ENCODE data around the gene HERPUD2. TPM values are rescaled to one million over a fixed set of nuclear protein-coding genes. Genes with fewer than 3 reads are reported as not detected.

Gene HERPUD2, protein sequence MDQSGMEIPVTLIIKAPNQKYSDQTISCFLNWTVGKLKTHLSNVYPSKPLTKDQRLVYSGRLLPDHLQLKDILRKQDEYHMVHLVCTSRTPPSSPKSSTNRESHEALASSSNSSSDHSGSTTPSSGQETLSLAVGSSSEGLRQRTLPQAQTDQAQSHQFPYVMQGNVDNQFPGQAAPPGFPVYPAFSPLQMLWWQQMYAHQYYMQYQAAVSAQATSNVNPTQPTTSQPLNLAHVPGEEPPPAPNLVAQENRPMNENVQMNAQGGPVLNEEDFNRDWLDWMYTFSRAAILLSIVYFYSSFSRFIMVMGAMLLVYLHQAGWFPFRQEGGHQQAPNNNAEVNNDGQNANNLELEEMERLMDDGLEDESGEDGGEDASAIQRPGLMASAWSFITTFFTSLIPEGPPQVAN
- polyA plus RNA-seq (2013, experiment 1 of 4) = 39.5 TPM
- 33.2 TPM for polyA plus RNA-seq (2013, experiment 2 of 4)
- 32.3 TPM for polyA plus RNA-seq (2013, experiment 3 of 4)
- polyA plus RNA-seq (2013, experiment 4 of 4) = 37.0 TPM

DNA sequence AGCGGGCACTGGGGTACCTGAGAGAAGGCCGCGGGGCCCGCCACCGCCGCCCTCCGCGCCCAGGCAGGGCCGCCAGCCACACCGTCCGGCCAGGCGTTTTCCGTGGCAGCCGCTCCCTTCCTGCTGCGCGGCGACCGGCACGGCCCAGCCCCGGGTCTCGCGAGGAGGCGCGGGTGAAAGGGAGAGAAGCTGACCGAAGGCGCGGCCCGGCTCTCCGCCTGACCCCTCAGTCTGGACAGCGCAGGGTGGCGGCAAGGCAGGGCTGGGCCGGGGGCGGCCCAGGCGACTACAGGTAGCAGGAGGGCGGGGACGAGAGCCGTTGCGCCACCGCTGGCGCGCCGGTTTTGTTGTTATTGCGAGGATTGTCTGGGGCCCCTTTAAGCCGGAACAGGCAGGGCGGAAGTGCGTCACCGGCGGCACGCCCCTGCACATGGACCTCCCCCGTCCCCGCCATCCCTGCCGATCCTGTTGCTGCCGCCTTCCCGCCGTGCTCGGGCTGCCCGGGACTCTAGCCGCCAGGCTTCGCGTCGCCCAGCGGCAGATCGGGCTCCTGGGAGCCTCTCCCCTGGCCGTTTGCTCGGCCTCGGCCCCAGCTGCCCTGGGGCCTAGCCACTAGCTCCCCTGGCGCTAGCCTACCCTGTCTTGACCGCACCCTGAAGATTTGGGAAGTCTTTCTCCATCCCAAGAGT is at the start of gene HERPUD2:
Gene HERPUD2, minus strand, starts transcription at position 352 of the 689 bp plus-strand sequence. CDS start 805 bp downstream, outside the sequence.
- Histone ChIP-seq H3K4me1 (ENCODE audit: control insufficient read depth, insufficient read depth, low read length) (peaks cover 5% of the 10 kb centered on the region), H3K27me3 (ENCODE audit: control insufficient read depth, insufficient read depth, low read length, poor library complexity, severe bottlenecking) (no peaks in the 10 kb centered on the region), H3K9me3 (ENCODE audit: control insufficient read depth, low read length) (no peaks in the 10 kb centered on the region), H3K27ac (ENCODE audit: insufficient read depth, low read depth, low read length, poor library complexity, severe bottlenecking) (peak within 1 kb of the TSS; percentile 95), H3K36me3 (ENCODE audit: control insufficient read depth, insufficient read depth, low read length) (no peaks in the 10 kb centered on the region), H3K4me3 (ENCODE audit: insufficient read depth, low read depth, low read length) (peak within 1 kb of the TSS; percentile 91)
- WGBS, 2 experiments = 0% methylated on average over 68 of the region's 68 CpGs

DNA sequence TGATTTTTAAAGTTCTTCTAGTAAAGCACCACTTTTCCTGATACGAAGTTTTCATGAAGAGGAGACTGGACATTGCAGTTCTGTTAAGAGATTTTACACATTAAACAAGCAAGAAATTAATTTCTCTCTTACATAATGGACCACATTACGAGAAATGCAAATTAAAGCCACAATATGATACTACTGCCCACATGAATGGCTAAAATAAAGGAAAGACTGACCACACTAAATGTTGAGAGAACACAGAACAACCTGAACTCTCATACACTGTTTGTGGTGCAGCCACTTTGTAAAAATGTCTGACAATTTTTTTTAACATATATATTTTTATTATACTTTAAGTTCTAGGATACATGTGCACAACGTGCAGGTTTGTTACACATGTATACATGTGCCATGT is 44.0 kb upstream of the HERPUD2 start:
- Histone ChIP-seq H3K4me3 (ENCODE audit: insufficient read depth, low read depth, low read length) (no peak overlapping the region), H3K4me1 (ENCODE audit: control insufficient read depth, insufficient read depth, low read length) (no peaks in the 10 kb centered on the region), H3K36me3 (ENCODE audit: control insufficient read depth, insufficient read depth, low read length) (no peaks in the 10 kb centered on the region), H3K27ac (ENCODE audit: insufficient read depth, low read depth, low read length, poor library complexity, severe bottlenecking) (no peak overlapping the region), H3K27me3 (ENCODE audit: control insufficient read depth, insufficient read depth, low read length, poor library complexity, severe bottlenecking) (no peaks in the 10 kb centered on the region), H3K9me3 (ENCODE audit: control insufficient read depth, low read length) (no peaks in the 10 kb centered on the region)
- 82 to 87% methylated on average over 2 of the region's 3 CpGs for WGBS, 2 experiments

DNA sequence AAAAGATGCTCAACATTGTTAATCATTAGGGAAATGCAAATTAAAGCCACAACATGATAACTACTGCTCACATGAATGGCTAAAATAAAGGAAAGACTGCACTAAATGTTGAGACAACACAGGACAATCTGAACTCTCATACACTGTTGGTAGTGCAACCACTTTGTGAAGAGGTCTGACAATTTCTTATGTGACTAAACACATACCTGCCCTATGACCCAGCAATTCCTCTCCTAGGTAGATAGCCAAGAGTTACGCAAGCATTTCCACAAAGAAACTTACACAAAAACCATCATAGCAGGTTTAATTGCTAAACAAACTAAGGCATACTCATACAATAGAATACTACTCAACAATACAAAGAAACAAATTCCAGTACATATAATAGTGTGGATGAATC is 41.8 kb upstream of the HERPUD2 start:
- Histone ChIP-seq H3K27me3 (ENCODE audit: control insufficient read depth, insufficient read depth, low read length, poor library complexity, severe bottlenecking) (no peaks in the 10 kb centered on the region), H3K27ac (ENCODE audit: insufficient read depth, low read depth, low read length, poor library complexity, severe bottlenecking) (no peak overlapping the region), H3K9me3 (ENCODE audit: control insufficient read depth, low read length) (no peaks in the 10 kb centered on the region), H3K36me3 (ENCODE audit: control insufficient read depth, insufficient read depth, low read length) (no peaks in the 10 kb centered on the region), H3K4me1 (ENCODE audit: control insufficient read depth, insufficient read depth, low read length) (no peaks in the 10 kb centered on the region), H3K4me3 (ENCODE audit: insufficient read depth, low read depth, low read length) (no peak overlapping the region)
- 92 to 100% methylated on average over 1 of the region's 1 CpG for WGBS, 2 experiments

DNA sequence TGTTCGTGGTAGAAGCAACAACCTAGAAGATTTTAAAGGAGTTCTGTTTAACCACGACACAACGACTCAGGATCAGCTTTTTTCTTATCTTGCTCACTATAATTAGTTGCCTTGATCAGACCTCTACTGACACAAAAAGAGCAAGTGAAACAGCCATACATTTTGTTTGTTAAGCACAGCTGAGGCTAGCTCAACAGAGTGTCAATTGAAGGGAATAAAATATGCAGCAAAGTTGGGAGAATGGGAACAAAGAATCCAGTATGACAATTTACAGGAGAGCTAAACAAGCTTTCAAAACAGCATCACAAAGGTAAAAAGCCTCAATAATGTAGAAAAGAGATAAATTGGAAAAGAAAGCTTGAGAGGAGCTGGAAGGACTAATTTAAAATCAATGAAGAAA is 40.5 kb upstream of the HERPUD2 start:
- H3K27ac ChIP-seq (ENCODE audit: insufficient read depth, low read depth, low read length, poor library complexity, severe bottlenecking) = no peak overlapping the region
- 87 to 91% methylated on average over 3 of the region's 3 CpGs for WGBS, 2 experiments

DNA sequence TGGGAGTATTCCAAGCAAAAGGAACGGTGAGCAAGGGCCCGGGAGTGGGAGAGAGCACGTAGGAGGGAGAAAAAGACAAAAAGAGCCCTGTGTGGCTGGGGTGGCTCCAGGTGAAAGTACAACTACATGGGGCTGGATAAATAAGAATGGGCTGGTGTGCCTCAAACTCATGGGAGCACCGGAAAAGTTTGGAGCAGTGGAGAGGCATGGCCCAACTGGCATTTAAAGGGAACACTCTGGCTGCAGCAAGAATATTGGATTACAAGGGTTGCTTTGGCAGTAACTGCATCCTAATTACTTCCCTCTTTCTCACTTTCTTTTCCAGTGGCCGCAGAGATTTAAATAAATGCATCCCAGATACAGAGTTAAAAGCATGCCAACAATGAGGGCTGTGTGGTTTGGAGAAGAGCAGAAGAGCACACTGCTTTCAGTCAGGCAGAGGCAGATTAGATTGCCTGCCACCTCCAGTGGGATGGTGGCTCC is 39.1 kb upstream of the HERPUD2 start:
- H3K27ac ChIP-seq (ENCODE audit: insufficient read depth, low read depth, low read length, poor library complexity, severe bottlenecking) = no peak overlapping the region
- H3K4me3 ChIP-seq (ENCODE audit: insufficient read depth, low read depth, low read length) = no peak overlapping the region
- no peaks in the 10 kb centered on the region for H3K9me3 ChIP-seq (ENCODE audit: control insufficient read depth, low read length)
- H3K4me1 ChIP-seq (ENCODE audit: control insufficient read depth, insufficient read depth, low read length) = no peaks in the 10 kb centered on the region
- H3K27me3 ChIP-seq (ENCODE audit: control insufficient read depth, insufficient read depth, low read length, poor library complexity, severe bottlenecking) = no peaks in the 10 kb centered on the region
- no peaks in the 10 kb centered on the region for H3K36me3 ChIP-seq (ENCODE audit: control insufficient read depth, insufficient read depth, low read length)
- 74% methylated on average over 5 of the region's 5 CpGs for WGBS, 2 experiments

More for the DNA sequence above, 40.5 kb upstream of the HERPUD2 start:
- H3K4me1 ChIP-seq (ENCODE audit: control insufficient read depth, insufficient read depth, low read length) = no peaks in the 10 kb centered on the region
- no peaks in the 10 kb centered on the region for H3K27me3 ChIP-seq (ENCODE audit: control insufficient read depth, insufficient read depth, low read length, poor library complexity, severe bottlenecking)
- no peaks in the 10 kb centered on the region for H3K36me3 ChIP-seq (ENCODE audit: control insufficient read depth, insufficient read depth, low read length)
- no peaks in the 10 kb centered on the region for H3K9me3 ChIP-seq (ENCODE audit: control insufficient read depth, low read length)
- H3K4me3 ChIP-seq (ENCODE audit: insufficient read depth, low read depth, low read length) = no peak overlapping the region

DNA sequence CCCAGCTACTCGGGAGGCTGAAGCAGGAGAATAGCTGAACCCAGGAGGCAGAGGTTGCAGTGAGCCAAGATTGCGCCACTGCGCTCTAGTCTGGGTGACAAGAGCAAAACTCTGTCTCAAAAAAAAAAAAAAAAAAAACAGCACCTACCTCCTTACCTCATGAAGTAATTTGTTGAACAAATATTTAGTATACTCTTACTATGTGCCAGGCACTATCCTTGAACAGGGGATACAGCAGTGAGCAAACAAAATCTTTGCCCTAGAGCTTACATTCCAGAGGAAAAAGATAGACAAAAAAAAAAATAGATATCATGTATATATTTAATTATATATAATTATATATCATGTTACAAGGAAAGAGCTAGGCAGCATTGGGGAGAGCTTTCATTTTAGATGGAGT is 36.4 kb upstream of the HERPUD2 start:
- Histone ChIP-seq H3K9me3 (ENCODE audit: control insufficient read depth, low read length) (no peaks in the 10 kb centered on the region), H3K27me3 (ENCODE audit: control insufficient read depth, insufficient read depth, low read length, poor library complexity, severe bottlenecking) (no peaks in the 10 kb centered on the region), H3K27ac (ENCODE audit: insufficient read depth, low read depth, low read length, poor library complexity, severe bottlenecking) (no peak overlapping the region), H3K4me3 (ENCODE audit: insufficient read depth, low read depth, low read length) (no peak overlapping the region), H3K4me1 (ENCODE audit: control insufficient read depth, insufficient read depth, low read length) (no peaks in the 10 kb centered on the region), H3K36me3 (ENCODE audit: control insufficient read depth, insufficient read depth, low read length) (no peaks in the 10 kb centered on the region)
- WGBS, 2 experiments = 80 to 96% methylated on average over 3 of the region's 3 CpGs

DNA sequence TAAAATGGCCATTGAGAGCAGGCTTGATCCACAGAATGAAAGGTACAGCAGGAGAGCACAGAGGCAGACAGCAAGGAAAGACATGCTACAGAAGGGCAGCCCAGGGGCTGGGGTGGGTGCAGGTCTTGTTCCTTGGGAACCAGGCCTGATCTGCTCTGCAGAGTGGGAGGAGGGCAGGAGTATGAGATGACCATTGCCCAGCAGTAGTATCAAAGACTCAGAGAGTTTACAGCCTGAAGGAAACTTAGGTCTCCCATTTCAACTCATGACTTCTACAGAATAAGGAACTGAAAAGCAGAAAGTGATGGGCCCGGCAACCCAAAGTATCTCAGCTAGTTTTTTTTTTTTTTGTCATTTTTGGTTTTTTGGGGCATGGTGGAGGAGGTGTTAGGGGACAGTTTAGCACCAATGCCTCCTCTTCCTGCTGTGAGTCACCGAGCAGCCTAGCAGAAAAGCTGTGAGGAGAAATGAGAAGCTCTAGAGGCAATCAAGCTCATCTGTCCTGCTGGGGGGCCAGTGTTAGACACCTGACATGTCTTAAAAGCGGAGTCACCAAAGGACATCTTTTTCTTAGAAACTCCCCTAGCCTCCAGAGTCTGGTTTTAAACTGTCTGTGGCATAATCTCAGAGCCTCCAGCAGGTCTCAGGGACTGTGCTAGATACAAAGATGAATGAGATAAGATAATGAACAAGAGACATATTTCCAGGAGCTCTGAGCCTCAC is 34.3 kb upstream of the HERPUD2 start:
- 88 to 91% methylated on average over 3 of the region's 3 CpGs for WGBS, 2 experiments
- Histone ChIP-seq H3K4me1 (ENCODE audit: control insufficient read depth, insufficient read depth, low read length) (no peaks in the 10 kb centered on the region), H3K36me3 (ENCODE audit: control insufficient read depth, insufficient read depth, low read length) (no peaks in the 10 kb centered on the region), H3K27ac (ENCODE audit: insufficient read depth, low read depth, low read length, poor library complexity, severe bottlenecking) (no peak overlapping the region), H3K27me3 (ENCODE audit: control insufficient read depth, insufficient read depth, low read length, poor library complexity, severe bottlenecking) (no peaks in the 10 kb centered on the region), H3K9me3 (ENCODE audit: control insufficient read depth, low read length) (no peaks in the 10 kb centered on the region), H3K4me3 (ENCODE audit: insufficient read depth, low read depth, low read length) (no peak overlapping the region)

DNA sequence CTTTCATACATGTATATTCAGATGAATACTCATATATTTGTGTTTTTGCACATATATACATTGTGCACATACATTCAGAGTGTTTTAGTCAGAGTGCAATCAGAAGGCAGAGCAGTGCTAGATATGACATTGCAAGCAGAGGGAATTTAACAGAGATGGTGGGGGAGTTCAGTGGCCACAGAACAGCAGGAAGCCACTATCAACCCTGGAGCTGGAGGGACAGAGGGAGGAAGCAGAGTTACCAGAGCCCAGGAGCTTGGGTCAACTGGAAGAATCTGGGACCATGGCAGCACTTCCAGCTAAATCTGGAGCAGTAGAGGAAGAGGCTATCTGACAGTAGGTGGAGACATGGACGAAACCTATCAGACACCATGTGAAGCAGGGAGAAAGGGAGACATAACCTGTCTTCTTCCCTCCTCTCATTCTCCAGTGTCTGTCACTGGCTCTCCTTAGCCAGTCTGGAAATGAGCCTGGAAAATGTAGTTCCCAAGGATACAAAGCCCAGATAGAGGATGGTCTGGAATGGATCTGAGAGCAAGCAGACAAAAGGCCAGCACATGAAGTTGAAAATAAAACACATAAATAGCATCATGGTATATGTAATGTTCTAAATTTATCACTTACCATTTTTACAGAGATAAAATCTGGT is 33.6 kb upstream of the HERPUD2 start:
- Histone ChIP-seq H3K27ac (ENCODE audit: insufficient read depth, low read depth, low read length, poor library complexity, severe bottlenecking) (no peak overlapping the region), H3K36me3 (ENCODE audit: control insufficient read depth, insufficient read depth, low read length) (no peaks in the 10 kb centered on the region), H3K27me3 (ENCODE audit: control insufficient read depth, insufficient read depth, low read length, poor library complexity, severe bottlenecking) (no peaks in the 10 kb centered on the region), H3K9me3 (ENCODE audit: control insufficient read depth, low read length) (no peaks in the 10 kb centered on the region), H3K4me3 (ENCODE audit: insufficient read depth, low read depth, low read length) (no peak overlapping the region), H3K4me1 (ENCODE audit: control insufficient read depth, insufficient read depth, low read length) (no peaks in the 10 kb centered on the region)
- 85 to 87% methylated on average over 1 of the region's 1 CpG for WGBS, 2 experiments

DNA sequence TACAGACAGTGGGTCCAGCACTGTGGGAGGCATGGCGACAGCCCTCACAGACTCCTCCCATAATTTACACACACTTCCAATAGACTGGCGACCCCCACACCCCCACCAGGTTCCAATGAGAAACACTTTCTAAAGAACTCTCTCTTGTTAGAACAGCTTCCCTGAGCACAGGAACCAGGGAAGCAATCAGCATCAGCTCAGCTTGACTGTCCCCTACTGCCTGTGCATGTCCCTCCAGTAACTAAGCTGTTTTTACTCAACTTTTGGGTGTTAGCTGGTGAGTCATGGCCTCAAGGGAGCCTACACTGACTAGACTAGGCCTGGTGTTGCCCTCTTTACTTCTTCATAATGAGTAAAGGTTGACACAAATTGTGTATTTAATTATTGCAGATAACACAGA is 32.6 kb upstream of the HERPUD2 start:
- no peaks in the 10 kb centered on the region for H3K4me1 ChIP-seq (ENCODE audit: control insufficient read depth, insufficient read depth, low read length)
- WGBS, 2 experiments = 88 to 90% methylated on average over 2 of the region's 2 CpGs
- H3K9me3 ChIP-seq (ENCODE audit: control insufficient read depth, low read length) = no peaks in the 10 kb centered on the region
- no peaks in the 10 kb centered on the region for H3K36me3 ChIP-seq (ENCODE audit: control insufficient read depth, insufficient read depth, low read length)
- H3K4me3 ChIP-seq (ENCODE audit: insufficient read depth, low read depth, low read length) = no peak overlapping the region
- H3K27me3 ChIP-seq (ENCODE audit: control insufficient read depth, insufficient read depth, low read length, poor library complexity, severe bottlenecking) = no peaks in the 10 kb centered on the region
- no peak overlapping the region for H3K27ac ChIP-seq (ENCODE audit: insufficient read depth, low read depth, low read length, poor library complexity, severe bottlenecking)
